Body of pancreas (tissue), 4 donors: ENCODE measurements around the gene ZNF521.

ENCODE experiments used
- POLR2A ChIP-seq, 3 donors: fragments of 450-650 bp; IDR thresholded peaks; one replicate each; pipeline ENCODE4 v1.6.1; 2016; ENCODE audit warnings: antibody characterized with exemption in 3 of 3, mild to moderate bottlenecking in 2 of 3
- TF ChIP-seq, protein P1 (sequence below), 7 experiments: fragments of 450-650 bp in 4 of 7; fragments of 200-600 bp in 3 of 7; sonication (generic) in 3 of 7; IDR thresholded peaks; one replicate each; pipeline ENCODE4 v1.5.1; 2016 to 2019; ENCODE audit warnings: antibody characterized with exemption in 7 of 7

DNA sequence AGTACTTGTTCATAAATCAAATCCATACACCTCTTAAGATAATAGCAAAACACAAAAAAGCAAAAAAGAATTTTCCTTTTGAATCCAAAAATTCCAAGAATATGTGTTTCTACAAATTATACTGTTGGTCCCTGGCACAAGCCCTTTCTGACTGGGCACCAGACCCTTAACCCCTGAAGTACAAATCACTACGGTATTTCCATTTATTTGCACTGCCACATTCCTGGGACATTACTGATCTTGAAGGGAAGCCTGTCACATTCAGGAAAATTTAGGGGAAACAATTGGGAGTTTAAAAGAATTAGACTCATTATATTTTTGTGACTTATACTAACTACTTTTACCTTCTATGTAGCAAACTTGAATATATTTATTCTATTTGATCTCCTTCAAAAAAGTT is 98.8 kb downstream of the ZNF521 start:
- TF ChIP-seq, protein P1, sequence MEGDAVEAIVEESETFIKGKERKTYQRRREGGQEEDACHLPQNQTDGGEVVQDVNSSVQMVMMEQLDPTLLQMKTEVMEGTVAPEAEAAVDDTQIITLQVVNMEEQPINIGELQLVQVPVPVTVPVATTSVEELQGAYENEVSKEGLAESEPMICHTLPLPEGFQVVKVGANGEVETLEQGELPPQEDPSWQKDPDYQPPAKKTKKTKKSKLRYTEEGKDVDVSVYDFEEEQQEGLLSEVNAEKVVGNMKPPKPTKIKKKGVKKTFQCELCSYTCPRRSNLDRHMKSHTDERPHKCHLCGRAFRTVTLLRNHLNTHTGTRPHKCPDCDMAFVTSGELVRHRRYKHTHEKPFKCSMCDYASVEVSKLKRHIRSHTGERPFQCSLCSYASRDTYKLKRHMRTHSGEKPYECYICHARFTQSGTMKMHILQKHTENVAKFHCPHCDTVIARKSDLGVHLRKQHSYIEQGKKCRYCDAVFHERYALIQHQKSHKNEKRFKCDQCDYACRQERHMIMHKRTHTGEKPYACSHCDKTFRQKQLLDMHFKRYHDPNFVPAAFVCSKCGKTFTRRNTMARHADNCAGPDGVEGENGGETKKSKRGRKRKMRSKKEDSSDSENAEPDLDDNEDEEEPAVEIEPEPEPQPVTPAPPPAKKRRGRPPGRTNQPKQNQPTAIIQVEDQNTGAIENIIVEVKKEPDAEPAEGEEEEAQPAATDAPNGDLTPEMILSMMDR (IDR thresholded peaks at IDR 0.05) = no peak
- no peak for TF ChIP-seq POLR2A (IDR thresholded peaks at IDR 0.05)
